HEK293 (cell line): ENCODE measurements around the gene CRTC3.

ENCODE experiments used
- CTCF ChIA-PET: fragments of 350-600 bp; formaldehyde crosslinking; extraction: SDS; loops from one replicate; lab custom pipeline; 2021; ENCODE audit warnings: antibody characterized with exemption; lab: Yijun Ruan, JAX
- POLR2A ChIA-PET: fragments of 300-600 bp; formaldehyde crosslinking; extraction: SDS; loops from one replicate; lab custom pipeline; 2020; ENCODE audit warnings: antibody characterized with exemption, inconsistent platforms; lab: Yijun Ruan, JAX
- H3K27ac ChIP-seq: fragments of 200-500 bp; sonication (Bioruptor generic); 2 replicates; pipeline ENCODE4 v1.5.1; 2014; ENCODE audit warnings: low read depth, low read length, control low read depth, inconsistent platforms; ENCODE audit errors: extremely low read depth
- H3K36me3 ChIP-seq, 2 experiments: fragments of 200-500 bp in 1 of 2; sonication (Bioruptor generic) in 1 of 2; 1 replicate in 1 of 2; 2 replicates in 1 of 2; pipeline ENCODE4 v1.5.1; 2014 to 2017; ENCODE audit warnings: inconsistent platforms in 2 of 2, low read length in 2 of 2; ENCODE audit not compliant: control insufficient read depth in 2 of 2, insufficient read depth in 1 of 2
- H3K4me1 ChIP-seq: fragments of 200-500 bp; sonication (Bioruptor generic); 2 replicates; pipeline ENCODE4 v1.5.1; 2014; ENCODE audit warnings: mild to moderate bottlenecking, low read length, inconsistent platforms; ENCODE audit not compliant: control insufficient read depth, insufficient read depth
- H3K4me3 ChIP-seq: 2 replicates; pipeline ENCODE4 v1.5.1; 2011; ENCODE audit warnings: low read depth, mild to moderate bottlenecking, control low read depth, low read length, moderate library complexity
- H3K9me3 ChIP-seq: fragments of 200-500 bp; sonication (Bioruptor generic); 2 replicates; pipeline ENCODE4 v1.5.1; 2014; ENCODE audit warnings: low read depth, low read length, inconsistent platforms; ENCODE audit not compliant: control insufficient read depth, insufficient read depth
- ELK4 ChIP-seq: IDR thresholded peaks from 2 replicates; pipeline ENCODE4 v1.6.1; 2011; ENCODE audit warnings: mild to moderate bottlenecking, low read depth, low read length, borderline replicate concordance
- KLF17 ChIP-seq: fragments of 450-650 bp; formaldehyde crosslinking; IDR thresholded peaks from 2 replicates; pipeline ENCODE4 v1.5.1; 2016; ENCODE audit warnings: missing biosample characterization, missing genetic modification characterization
- SETDB1 ChIP-seq: IDR thresholded peaks from one replicate; pipeline ENCODE4 v1.6.1; 2017; ENCODE audit warnings: mild to moderate bottlenecking, low read length, moderate library complexity, mixed read lengths; ENCODE audit not compliant: insufficient read length
- ZBTB10 ChIP-seq: fragments of 450-650 bp; formaldehyde crosslinking; IDR thresholded peaks from 2 replicates; pipeline ENCODE4 v1.5.1; 2016; ENCODE audit warnings: missing biosample characterization, missing genetic modification characterization
- ZBTB7A ChIP-seq: fragments of 450-650 bp; formaldehyde crosslinking; IDR thresholded peaks from 2 replicates; pipeline ENCODE4 v1.5.1; 2016; ENCODE audit warnings: low read depth, missing biosample characterization, missing genetic modification characterization
- ZBTB8A ChIP-seq: fragments of 450-650 bp; formaldehyde crosslinking; IDR thresholded peaks from 2 replicates; pipeline ENCODE4 v1.5.1; 2016; ENCODE audit warnings: missing biosample characterization, missing genetic modification characterization
- ZNF132 ChIP-seq: fragments of 450-650 bp; formaldehyde crosslinking; IDR thresholded peaks from 2 replicates; pipeline ENCODE4 v1.5.1; 2017; ENCODE audit warnings: missing biosample characterization, missing genetic modification characterization, borderline replicate concordance
- ZNF133 ChIP-seq: fragments of 450-650 bp; formaldehyde crosslinking; IDR thresholded peaks from 2 replicates; pipeline ENCODE4 v1.5.1; 2016; ENCODE audit warnings: missing biosample characterization, missing genetic modification characterization
- ZNF169 ChIP-seq: fragments of 450-650 bp; formaldehyde crosslinking; IDR thresholded peaks from 2 replicates; pipeline ENCODE4 v1.5.1; 2016; ENCODE audit warnings: missing biosample characterization, missing genetic modification characterization
- ZNF223 ChIP-seq: fragments of 450-650 bp; formaldehyde crosslinking; IDR thresholded peaks from 2 replicates; pipeline ENCODE4 v1.5.1; 2016; ENCODE audit warnings: missing biosample characterization, missing genetic modification characterization
- ZNF585B ChIP-seq: fragments of 450-650 bp; formaldehyde crosslinking; IDR thresholded peaks from 2 replicates; pipeline ENCODE4 v1.5.1; 2016; ENCODE audit warnings: missing biosample characterization, missing genetic modification characterization
- ZNF596 ChIP-seq: fragments of 450-650 bp; IDR thresholded peaks from 2 replicates; pipeline ENCODE4 v1.5.0; 2018; ENCODE audit warnings: missing biosample characterization, mild to moderate bottlenecking, missing genetic modification characterization, moderate library complexity
- ZSCAN5A ChIP-seq: fragments of 450-650 bp; formaldehyde crosslinking; IDR thresholded peaks from 2 replicates; pipeline ENCODE4 v1.5.1; 2016; ENCODE audit warnings: missing biosample characterization, missing genetic modification characterization
- TF ChIP-seq, protein P1 (sequence below): fragments of 450-650 bp; formaldehyde crosslinking; IDR thresholded peaks from 2 replicates; pipeline ENCODE4; 2016; ENCODE audit warnings: missing biosample characterization, missing genetic modification characterization
- TF ChIP-seq, protein P2 (sequence below): fragments of 450-650 bp; formaldehyde crosslinking; IDR thresholded peaks from 2 replicates; pipeline ENCODE4 v1.5.1; 2017; ENCODE audit warnings: missing biosample characterization, missing genetic modification characterization
- TF ChIP-seq, protein P3 (sequence below): fragments of 450-650 bp; formaldehyde crosslinking; IDR thresholded peaks from 2 replicates; pipeline ENCODE4 v1.5.1; 2016; ENCODE audit warnings: missing biosample characterization, missing genetic modification characterization, borderline replicate concordance
- TF ChIP-seq, protein P4 (sequence below): fragments of 450-650 bp; IDR thresholded peaks from 2 replicates; pipeline ENCODE4 v1.5.1; 2018; ENCODE audit warnings: missing biosample characterization, missing genetic modification characterization

CRTC3 gene

GRCh38 chr15:90583471-90584252 lies 53.9 kb downstream of the CRTC3 start (continued):
- TF ChIP-seq, protein P1, sequence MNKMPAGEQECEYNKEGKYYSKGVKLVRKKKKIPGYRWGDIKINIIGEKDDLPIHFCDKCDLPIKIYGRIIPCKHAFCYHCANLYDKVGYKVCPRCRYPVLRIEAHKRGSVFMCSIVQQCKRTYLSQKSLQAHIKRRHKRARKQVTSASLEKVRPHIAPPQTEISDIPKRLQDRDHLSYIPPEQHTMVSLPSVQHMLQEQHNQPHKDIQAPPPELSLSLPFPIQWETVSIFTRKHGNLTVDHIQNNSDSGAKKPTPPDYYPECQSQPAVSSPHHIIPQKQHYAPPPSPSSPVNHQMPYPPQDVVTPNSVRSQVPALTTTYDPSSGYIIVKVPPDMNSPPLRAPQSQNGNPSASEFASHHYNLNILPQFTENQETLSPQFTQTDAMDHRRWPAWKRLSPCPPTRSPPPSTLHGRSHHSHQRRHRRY (tag by site-specific recombination) = no peak
- TF ChIP-seq ZNF133 (tag by site-specific recombination) = no peak
- TF ChIP-seq ELK4 = no peak
- TF ChIP-seq, protein P2, sequence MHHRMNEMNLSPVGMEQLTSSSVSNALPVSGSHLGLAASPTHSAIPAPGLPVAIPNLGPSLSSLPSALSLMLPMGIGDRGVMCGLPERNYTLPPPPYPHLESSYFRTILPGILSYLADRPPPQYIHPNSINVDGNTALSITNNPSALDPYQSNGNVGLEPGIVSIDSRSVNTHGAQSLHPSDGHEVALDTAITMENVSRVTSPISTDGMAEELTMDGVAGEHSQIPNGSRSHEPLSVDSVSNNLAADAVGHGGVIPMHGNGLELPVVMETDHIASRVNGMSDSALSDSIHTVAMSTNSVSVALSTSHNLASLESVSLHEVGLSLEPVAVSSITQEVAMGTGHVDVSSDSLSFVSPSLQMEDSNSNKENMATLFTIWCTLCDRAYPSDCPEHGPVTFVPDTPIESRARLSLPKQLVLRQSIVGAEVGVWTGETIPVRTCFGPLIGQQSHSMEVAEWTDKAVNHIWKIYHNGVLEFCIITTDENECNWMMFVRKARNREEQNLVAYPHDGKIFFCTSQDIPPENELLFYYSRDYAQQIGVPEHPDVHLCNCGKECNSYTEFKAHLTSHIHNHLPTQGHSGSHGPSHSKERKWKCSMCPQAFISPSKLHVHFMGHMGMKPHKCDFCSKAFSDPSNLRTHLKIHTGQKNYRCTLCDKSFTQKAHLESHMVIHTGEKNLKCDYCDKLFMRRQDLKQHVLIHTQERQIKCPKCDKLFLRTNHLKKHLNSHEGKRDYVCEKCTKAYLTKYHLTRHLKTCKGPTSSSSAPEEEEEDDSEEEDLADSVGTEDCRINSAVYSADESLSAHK (tag by site-specific recombination) = no peak
- TF ChIP-seq ZBTB8A = no peak
- no peak for TF ChIP-seq SETDB1
- no peak for TF ChIP-seq ZBTB7A (tag by site-specific recombination)

GRCh38 chr15:90584841-90585240 lies 55.1 kb downstream of the CRTC3 start:
- TF ChIP-seq ZNF585B (tag by site-specific recombination) (no peak), ZNF596 (tag by site-specific recombination) (no peak), ZNF223 (tag by site-specific recombination) (no peak), ZSCAN5A (tag by site-specific recombination) (no peak), ZBTB10 (tag by site-specific recombination) (no peak), KLF17 (tag by site-specific recombination) (no peak), ZNF132 (tag by site-specific recombination) (no peak), ZNF169 (no peak)
- TF ChIP-seq, protein P3, sequence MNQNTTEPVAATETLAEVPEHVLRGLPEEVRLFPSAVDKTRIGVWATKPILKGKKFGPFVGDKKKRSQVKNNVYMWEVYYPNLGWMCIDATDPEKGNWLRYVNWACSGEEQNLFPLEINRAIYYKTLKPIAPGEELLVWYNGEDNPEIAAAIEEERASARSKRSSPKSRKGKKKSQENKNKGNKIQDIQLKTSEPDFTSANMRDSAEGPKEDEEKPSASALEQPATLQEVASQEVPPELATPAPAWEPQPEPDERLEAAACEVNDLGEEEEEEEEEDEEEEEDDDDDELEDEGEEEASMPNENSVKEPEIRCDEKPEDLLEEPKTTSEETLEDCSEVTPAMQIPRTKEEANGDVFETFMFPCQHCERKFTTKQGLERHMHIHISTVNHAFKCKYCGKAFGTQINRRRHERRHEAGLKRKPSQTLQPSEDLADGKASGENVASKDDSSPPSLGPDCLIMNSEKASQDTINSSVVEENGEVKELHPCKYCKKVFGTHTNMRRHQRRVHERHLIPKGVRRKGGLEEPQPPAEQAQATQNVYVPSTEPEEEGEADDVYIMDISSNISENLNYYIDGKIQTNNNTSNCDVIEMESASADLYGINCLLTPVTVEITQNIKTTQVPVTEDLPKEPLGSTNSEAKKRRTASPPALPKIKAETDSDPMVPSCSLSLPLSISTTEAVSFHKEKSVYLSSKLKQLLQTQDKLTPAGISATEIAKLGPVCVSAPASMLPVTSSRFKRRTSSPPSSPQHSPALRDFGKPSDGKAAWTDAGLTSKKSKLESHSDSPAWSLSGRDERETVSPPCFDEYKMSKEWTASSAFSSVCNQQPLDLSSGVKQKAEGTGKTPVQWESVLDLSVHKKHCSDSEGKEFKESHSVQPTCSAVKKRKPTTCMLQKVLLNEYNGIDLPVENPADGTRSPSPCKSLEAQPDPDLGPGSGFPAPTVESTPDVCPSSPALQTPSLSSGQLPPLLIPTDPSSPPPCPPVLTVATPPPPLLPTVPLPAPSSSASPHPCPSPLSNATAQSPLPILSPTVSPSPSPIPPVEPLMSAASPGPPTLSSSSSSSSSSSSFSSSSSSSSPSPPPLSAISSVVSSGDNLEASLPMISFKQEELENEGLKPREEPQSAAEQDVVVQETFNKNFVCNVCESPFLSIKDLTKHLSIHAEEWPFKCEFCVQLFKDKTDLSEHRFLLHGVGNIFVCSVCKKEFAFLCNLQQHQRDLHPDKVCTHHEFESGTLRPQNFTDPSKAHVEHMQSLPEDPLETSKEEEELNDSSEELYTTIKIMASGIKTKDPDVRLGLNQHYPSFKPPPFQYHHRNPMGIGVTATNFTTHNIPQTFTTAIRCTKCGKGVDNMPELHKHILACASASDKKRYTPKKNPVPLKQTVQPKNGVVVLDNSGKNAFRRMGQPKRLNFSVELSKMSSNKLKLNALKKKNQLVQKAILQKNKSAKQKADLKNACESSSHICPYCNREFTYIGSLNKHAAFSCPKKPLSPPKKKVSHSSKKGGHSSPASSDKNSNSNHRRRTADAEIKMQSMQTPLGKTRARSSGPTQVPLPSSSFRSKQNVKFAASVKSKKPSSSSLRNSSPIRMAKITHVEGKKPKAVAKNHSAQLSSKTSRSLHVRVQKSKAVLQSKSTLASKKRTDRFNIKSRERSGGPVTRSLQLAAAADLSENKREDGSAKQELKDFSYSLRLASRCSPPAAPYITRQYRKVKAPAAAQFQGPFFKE (tag by site-specific recombination) = no peak
- TF ChIP-seq, protein P4, sequence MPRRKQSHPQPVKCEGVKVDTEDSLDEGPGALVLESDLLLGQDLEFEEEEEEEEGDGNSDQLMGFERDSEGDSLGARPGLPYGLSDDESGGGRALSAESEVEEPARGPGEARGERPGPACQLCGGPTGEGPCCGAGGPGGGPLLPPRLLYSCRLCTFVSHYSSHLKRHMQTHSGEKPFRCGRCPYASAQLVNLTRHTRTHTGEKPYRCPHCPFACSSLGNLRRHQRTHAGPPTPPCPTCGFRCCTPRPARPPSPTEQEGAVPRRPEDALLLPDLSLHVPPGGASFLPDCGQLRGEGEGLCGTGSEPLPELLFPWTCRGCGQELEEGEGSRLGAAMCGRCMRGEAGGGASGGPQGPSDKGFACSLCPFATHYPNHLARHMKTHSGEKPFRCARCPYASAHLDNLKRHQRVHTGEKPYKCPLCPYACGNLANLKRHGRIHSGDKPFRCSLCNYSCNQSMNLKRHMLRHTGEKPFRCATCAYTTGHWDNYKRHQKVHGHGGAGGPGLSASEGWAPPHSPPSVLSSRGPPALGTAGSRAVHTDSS = no peak
- POLR2A ChIA-PET = no interaction called here
- Histone ChIP-seq H3K4me1 (no peaks in the 10 kb centered on the region), H3K4me3 (no peak overlapping the region), H3K9me3 (no peaks in the 10 kb centered on the region), H3K36me3 (no peaks in the 10 kb centered on the region; a peak in 1 of 3 replicates), H3K27ac (no peak overlapping the region)
- CTCF ChIA-PET = interaction anchor here (0.5 to 1.4 kb wide), 7 partner anchors 8 to 684 kb away, joined by 3 to 5 read pairs (median 3); no protein-coding TSS in a partner anchor
